HG02759 (cell line): ENCODE data around the gene SAMD11.

ENCODE experiments used
- ATAC-seq: cut with Tn5 transposase; IDR thresholded peaks from one replicate; pipeline ENCODE4 v1.9.1; 2021; ENCODE audit warnings: mild to moderate bottlenecking, moderate library complexity; ENCODE audit not compliant: unreplicated experiment

The SAMD11 gene

DNA sequence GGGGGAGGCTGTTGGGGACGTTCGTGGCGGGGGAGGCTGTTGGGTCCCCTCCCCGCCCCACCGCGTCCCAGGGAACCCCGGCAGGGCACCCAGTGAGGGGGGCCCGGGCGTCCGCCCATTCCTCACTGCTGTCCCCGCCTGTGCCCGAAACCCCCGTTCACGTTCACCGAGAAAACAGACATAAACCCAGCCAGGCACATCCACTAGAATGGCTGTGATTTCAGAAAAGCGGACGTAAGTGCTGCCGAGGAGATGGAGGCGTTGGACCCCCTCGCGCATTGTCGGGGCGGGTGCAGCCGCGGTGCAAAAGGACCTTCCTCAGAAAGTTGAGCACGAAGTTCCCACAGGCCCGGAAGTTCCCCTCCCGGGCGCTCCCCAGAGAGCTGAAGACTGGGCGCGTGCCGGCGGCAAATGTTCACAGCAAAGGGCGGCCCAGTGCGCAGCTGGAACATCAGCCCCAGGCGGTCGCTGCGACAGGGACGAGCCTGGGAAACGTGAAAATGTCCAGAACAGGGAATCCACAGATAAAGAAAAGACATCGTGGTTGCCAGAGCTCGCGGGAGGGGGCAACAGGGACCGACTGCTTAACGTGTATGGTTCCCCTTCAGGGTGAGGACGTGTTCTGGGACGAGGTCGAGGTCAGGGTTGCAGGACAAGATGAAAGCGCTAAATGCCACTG is 18.5 kb upstream of the SAMD11 start:
- no peak for ATAC-seq

DNA sequence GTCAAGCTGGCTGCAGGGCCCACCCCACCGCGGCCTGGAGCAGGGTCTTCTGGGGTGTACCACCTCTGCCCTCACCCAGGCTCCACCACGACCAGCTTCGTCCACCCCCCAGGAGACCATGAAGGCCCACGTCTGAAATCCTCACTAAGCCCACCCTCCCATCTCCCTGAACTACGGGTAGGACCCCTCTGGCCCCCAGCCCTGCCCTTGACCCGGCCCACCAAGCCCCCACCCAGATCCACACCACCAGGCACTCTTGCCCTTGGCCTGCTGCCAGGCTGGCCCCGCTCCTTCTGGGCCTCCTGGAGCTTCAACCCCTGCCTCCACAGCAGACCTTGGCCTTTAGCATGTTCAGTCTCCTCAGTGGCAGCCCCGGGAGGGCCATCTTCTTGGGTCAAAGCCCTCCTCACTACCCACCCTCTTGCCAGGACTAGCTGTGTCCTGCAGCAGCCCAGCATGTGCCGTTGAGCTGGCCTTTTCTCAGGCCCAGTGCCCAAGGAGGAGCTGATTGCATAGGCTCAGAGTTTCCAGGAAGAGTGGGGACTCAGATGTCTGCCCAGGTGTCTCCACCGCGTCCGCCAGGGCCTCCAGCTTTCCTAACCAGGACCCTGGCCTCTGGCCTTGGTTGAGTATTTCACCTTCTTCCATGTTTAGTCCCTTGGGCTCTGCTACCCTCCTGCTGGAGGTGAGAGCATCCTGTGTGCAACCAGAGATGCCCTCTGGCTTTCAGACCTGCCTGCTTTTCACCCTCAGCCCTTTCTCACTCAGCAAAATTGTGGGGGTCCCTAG is 17.7 kb upstream of the SAMD11 start:
- no peak for ATAC-seq

DNA sequence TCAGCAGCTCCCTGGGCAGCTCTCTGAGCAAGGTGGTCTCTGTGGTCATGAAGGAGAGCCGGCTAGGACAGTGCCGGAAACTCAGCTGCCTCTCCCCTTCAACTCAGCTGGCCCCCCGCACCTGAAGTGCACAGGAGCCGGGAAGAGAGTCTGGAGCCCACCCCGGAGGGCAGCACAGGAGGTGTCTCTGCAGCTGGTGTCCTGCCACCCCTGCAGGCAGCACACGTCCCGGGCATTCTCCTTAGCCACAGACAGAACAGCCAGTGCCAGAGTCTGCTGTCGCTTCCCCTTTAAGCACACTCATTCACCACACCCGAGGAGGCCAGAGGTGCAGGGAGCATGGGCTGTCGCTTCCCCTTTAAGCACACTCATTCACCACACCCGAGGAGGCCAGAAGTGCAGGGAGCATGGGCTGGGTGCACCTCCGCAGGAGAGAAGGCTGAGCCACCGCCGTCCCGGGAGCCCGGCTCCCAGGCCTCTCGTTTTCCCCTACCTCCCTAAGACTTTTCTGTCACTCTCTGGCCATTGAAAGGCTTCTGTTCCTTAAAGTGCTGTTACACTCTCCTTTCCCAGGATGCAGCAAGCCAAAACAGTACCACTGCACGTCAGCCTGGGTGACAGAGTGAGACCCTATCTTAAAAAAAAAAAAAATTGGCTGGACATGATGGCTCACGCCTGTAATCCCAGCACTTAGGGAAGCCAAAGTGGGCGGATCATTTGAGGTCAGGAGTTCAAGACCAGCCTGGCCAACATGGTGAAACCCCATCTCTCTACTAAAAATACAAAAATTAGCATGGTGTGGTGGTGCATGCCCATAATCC is 16.9 kb upstream of the SAMD11 start:
- no peak for ATAC-seq

DNA sequence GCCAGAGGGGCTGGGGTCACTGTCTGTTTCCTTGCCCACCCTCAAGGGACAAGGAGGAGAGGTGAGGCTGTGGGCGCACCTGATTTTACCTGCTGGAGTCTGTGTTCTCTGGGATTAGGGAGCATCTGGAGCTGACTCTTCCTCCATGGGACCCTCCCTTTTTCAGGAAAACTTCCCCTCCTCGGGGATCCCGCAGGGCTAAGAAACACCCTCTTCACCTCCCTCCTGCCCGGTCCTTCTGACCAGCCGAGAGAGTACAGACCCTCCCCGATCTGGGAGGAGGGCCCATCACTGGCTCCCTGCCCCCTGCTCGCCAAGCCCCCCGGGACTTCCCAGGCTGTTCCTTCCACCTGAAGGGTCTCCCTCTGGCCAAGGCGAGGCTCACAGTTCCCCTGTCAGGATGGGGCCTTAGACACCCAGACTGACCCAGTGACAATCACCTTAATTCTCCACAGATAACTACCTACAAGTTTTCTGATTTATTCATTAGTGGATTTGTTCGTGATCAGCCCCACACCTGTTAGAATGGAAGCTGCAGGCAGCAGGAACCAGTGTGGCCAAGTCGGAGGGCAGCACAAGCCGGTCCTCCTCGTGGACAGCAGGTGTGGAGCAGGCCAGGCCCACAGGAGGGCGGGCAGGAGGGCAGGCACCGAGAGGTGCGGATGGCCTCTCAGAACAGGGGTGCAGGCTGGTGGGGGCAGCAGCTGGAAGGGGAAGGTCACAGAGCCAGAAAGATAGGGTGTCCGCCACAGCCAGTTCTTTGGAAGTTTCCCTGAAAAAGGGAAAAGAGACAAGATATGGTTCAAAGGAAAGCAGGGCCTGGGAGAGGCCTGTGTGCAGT is 15.9 kb upstream of the SAMD11 start:
- ATAC-seq = no peak

DNA sequence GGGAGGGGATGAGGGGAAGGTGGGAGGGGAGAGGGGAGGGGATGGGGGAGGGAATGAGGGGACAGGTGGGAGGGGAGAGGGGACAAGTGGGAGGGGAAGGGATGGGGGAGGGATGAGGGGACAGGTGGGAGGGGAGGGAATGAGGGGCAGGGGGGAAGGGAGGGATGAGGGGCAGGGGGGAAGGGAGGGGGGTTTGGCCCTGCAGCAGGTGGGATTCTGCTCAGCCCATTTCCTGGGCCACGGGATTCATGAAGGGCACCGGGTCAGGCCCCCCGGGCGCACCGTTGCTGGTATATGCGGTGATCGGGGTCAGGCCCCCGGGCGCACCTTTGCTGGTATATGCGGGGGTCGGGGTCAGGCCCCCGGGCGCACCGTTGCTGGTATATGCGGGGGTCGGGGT is 15.1 kb upstream of the SAMD11 start:
- no peak for ATAC-seq

DNA sequence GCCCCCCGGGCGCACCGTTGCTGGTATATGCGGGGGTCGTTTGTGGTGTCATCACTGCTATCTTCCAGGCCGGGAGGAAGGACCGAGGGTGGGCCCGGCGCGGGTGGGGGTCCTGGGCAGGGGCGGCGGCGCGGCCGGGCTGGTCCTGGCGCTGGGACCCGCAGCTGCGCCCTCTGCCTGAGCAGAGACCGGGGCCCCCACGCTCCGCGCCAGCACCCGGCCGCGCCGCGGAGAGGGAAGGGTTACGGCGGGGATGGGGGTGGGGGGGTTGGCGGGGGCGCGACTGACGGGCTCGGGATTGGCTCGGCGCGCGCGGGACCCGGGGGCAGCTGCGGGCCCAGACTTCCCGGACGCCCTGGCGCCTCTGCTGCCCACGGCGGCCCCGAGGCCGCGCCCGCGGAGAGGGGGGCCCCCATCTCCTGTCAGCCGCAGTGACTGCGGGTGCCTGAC is 13.8 kb upstream of the SAMD11 start:
- no peak for ATAC-seq

DNA sequence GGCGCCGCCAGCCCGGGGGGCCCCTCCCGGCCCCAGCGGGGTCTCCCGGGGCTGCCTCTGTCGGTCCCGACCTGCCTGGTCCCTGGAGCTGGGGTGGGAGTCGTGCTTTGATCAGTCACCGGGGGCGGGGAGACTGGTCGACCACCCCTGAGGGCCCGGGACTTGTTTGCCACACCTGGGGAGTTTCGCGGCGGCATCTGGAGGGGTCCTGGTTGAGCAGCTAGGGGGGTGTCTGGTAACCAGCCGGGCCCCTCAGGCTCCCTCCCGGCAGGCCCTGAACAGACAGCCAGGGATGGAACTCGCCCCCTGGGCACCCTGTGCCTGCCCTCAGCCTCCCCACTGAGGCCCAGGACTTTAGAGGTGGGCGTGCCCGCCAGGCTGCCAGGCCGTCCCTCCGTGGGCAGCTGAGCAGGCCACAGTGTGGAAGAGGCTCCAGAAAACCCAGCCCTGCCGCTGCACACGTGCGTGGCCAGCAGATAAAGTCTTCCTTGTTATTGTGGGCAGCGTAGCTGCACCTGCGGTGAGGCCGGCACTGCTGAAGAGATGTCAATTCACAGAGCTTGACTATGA is 13.3 kb upstream of the SAMD11 start:
- no peak for ATAC-seq

DNA sequence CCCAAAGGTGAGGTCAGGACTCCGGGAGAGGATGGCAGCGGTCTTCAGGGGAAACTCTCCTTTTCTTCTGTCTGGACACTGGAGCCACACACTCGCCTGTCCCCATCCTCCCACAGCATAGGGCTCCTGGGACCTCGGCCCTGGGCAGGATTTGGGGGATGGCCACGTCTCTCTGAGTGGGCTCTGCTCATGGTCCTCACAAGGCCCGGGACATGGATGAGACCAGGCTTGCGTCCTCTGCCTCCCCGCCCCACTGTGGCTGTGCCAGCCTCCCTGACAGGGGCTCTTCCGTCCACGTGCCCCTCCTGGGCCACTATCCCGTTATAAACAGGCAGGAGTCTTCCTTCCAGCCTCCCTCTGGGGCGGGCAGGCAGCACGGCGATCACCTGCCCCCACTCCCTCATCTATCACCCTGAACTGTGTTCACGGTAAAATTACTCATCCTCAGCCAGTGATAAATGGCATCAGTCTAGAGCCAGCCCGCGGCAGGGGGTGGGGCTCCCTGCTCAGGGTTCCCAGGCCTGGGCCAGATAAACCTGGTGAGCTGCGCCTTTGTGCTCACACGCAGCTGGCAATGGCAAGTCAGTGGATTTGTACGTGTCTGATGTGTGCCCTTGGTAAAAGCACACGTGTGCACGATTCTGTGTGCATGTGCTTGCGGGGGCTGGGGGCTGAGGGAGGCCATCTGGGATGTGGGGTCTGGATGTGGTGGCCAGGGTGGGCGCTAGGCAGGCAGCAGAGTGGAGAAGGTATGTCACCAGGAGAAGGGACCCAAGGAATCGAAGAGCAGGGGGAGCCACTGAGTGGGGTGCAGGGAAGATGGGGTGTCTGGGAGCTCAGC is 12.6 kb upstream of the SAMD11 start:
- no peak for ATAC-seq

DNA sequence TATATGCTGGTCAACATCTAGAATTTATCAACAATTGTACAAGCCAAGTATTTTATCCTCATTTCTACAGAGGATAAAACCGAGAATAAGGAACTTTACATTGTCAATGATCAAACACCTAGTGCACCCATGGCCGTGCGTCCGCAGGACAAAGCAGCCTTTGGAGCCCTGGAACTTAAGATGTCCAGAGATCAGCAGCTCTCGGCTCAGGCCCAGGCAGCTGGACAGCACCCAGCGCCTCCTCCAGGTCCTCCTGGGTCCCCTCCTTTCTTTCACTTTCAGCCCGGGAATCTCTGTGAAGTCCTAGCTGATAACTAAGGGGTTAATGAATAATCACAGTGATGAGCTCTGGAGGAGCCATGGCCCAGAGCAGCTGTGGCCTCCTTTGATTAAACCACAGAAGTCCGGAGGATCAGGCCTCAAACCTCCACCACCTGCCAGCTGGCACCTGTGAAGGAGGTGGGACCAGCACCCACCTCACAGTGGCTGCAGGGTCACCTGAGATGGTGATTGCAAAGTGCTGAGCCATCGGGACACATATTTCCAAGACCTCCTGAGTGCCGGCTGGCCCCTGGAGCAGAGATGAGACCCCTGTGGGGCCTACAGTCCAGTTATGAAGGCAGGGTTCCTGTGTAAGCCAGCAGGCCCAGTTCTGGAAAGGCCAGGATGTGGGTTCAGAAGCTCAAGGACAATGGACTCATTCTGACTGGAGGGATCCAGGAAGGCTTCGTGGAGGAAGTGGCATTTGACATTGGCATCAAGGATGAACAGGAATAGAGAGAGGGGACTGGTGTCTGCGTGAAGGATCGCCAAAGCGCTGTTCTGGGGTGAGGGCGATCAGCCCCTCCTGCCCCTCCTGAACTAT is 11.6 kb upstream of the SAMD11 start:
- no peak for ATAC-seq

DNA sequence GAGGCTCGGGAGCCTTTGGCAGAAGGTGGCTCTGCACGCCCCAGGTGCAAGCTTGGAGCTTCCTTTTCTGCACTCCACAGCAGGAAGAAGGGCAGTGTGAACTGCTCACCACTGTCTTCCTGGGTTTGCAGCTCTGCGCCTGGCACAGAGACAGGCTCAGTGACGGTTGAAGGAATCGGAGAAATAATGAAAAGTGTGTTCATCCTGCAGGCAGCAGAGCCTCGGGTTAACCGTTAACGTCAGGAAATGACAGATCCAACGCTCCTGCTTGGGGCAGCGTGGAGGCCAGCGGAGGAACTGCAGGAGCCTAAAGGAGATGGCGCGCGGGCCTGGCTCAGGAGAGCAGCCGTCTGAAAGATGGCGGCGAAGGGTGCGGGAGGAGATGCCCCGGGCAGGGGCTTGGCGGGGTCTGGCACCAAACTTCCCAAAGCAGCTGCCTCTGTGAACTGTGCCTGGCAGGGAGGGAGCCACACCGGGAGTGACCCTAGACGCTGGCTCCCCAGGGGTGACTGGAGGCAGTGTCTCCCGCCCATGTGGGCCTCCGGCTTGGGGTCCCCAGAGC is 10.9 kb upstream of the SAMD11 start:
- ATAC-seq = no peak

DNA sequence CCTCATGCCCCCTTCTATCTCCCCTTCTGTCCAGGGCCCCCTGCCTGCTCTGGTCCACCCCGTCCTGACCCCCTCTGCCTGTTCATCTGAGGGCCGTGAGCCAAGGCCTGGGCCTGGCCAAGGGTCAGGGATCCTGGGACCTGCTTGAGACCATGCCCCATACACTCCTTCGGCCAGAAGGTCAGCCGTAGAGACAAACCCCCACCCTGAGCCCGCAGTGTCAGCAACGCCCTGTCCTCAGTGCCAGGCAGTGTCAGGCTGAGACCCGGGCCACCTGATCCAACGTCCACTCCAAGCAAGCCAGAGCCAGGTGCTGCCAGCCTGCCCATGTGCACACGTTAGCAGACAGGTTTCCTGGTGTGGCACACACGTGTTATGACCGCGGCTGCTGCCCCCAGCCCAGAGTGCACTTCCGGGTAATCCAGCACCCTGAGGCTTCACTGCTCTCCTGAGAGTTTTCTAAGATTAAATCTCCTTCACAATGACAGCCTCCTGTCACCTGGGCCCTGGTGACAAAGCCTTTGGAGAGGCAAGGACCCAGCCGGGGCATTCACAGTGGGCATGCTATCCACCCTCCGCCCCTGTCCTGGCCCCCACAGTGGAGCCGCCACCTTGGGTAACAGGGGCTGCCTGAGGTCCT is 10.1 kb upstream of the SAMD11 start:
- no peak for ATAC-seq

DNA sequence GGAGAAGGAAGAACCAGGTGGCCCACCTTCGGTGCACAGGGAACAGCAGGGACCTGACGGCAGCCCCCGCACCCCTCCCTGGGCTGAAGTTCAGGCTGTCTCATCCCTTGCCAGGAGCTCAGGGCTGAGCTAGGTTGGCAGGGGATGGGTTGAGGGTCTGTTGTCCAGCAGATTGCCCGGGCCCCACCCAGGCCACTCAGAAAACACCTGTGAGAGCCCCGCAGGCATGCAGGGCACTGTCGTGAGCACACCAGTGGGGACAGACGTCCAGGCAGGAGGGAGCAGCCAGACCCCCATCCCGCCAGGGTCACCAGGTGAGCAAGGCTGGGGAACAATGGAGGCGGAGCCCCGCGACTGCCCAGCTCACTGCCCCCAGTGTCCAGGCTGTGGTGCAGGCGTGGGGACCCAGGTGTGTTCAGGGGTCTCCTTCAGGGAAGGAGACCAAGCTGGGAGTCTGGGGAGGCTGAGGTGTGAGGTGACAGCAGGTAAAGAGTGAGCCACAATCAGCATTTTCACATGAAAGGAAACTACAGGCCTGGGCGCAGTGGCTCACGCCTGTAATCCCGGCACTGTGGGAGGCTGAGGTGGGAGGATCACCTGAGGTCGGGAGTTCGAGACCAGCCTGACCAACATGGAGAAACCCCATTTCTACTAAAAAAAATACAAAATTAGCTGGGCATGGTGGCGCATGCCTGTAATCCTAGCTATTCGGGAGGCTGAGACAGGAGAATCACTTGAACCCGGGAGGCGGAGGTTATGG is 9.4 kb upstream of the SAMD11 start:
- no peak for ATAC-seq

DNA sequence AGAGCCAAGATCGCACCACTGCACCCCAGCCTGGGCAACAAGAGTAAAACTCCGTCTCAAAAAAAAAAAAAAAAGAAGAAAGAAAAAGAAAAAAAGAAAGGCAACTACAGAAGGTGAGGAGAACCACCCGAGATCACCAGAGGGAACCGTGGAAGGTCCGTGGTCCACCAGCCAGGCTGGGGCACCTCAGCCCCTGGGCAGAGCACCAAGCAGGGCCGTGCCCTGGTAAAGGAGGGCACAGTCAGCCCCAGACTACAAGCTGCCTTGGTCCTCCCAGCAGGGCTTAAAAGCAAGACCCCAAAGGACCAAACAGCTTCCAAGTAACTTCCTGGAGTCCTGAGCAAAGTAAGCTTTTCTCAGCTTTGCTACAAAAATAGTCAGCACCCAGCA is 8.8 kb upstream of the SAMD11 start:
- ATAC-seq = no peak

DNA sequence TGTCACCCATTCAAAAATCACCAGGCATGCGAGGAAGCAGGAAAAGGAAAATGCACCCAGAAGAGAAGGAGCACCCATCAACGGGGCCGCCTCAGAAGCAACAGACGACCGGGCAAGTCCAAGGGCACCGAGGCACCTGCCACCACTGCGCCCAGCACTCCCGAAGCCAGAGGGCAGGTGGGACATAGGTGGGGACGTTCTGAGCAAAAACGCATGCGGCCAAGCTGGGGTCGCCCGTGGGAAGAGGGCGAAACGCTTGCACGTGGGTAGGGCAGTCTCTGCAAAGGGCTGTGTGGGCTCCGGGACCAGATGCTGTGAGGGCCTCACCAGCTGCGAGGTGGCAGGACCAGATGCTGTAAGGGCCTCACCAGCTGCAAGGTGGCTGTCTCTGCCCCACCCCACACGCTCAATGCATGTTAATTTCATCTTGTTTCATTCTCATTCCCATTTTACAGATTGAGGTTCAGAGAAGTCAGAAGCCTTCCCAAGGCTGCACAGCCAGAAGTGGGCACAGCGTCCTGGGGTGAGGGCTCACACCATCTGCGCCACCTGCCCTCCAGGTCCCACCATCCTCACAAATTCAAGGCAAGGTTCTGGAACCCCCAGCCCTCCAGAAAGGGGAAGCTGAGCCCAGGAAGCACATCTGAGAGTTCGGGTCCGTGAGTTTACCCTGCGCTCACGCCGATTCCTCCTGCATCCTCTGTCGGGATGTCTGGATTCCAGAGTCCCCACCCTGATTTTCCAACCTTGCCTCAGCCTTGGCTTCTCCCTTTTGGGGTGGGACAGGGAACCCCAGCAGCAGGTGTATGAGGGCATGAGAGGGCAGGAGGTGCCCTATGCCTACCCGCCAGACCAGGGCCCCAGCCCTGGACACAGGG is 8.2 kb upstream of the SAMD11 start:
- ATAC-seq = no peak

DNA sequence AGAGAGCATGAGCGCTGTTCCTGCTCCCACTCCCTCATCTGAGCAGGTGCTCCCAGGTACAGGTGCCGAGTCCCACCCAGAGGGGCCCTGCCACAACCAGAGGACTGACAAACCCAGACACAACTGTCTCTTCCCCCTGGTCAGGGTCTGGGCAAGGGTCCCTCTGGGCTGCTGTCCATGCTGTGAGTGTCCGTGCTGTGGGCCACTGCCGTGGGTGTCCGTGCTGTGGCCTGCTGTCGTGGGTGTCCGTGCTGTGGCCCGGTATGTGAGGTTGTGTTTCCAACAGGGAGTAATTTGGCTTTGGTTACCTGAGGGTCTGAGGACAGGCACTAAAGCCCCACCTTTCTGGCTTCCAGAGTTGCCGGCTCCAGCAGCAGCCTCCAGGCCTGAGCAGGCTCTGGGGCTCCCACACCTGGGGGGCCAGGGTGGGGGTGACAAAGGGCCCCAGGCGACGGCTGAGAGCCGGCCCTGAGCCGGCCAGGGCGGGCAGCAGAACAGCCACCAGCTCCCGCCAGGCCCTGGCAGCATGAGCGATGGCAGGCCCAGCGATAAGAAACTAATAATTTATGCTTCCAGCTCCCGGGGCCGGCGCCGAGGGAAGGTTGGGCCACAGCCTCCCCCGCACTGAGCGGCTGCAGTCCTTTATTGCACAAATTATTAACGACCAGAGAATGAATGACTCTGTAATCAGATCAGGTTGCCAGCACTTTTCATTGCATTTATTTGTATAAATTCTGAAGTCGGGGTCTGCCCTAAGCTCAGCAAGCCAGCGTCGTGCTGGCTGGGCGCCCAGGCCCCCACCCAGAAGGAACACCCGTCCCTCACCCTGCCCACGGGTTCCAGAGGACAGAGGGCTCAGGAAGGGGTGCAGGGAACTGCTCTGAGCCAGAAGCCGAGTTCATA is 7.3 kb upstream of the SAMD11 start:
- ATAC-seq = no peak
